BLaER1 (cell line): ENCODE results near the gene CETP.
"Not testable (repeated sequence)": the region's sequence is repeated elsewhere in the genome, so short reads cannot be mapped to it uniquely, and the experiment has no call there.

Experiments used
- H3K27ac ChIP-seq: shearing (Covaris generic); formaldehyde crosslinking; 2 replicates; pipeline ENCODE4 v1.8.1; 2022
- H3K27me3 ChIP-seq: shearing (Covaris generic); formaldehyde crosslinking; 2 replicates; pipeline ENCODE4 v1.8.1; 2022
- H3K36me3 ChIP-seq: shearing (Covaris generic); formaldehyde crosslinking; 2 replicates; pipeline ENCODE4 v1.8.1; 2022
- H3K4me1 ChIP-seq: shearing (Covaris generic); formaldehyde crosslinking; 2 replicates; pipeline ENCODE4 v1.8.1; 2022
- H3K4me2 ChIP-seq: shearing (Covaris generic); formaldehyde crosslinking; 2 replicates; pipeline ENCODE4 v1.8.1; 2022
- H3K4me3 ChIP-seq: shearing (Covaris generic); formaldehyde crosslinking; 2 replicates; pipeline ENCODE4 v1.8.1; 2022
- H3K9ac ChIP-seq: shearing (Covaris generic); formaldehyde crosslinking; 2 replicates; pipeline ENCODE4 v1.8.1; 2022
- H3K9me3 ChIP-seq: shearing (Covaris generic); formaldehyde crosslinking; 2 replicates; pipeline ENCODE4 v1.8.1; 2022
- H4K20me1 ChIP-seq: shearing (Covaris generic); formaldehyde crosslinking; 2 replicates; pipeline ENCODE4 v1.8.1; 2022
- Cebpa-rat ChIP-seq: shearing (Covaris generic); IDR thresholded peaks from 2 replicates; pipeline ENCODE4 v1.8.1; 2022

Gene CETP

DNA sequence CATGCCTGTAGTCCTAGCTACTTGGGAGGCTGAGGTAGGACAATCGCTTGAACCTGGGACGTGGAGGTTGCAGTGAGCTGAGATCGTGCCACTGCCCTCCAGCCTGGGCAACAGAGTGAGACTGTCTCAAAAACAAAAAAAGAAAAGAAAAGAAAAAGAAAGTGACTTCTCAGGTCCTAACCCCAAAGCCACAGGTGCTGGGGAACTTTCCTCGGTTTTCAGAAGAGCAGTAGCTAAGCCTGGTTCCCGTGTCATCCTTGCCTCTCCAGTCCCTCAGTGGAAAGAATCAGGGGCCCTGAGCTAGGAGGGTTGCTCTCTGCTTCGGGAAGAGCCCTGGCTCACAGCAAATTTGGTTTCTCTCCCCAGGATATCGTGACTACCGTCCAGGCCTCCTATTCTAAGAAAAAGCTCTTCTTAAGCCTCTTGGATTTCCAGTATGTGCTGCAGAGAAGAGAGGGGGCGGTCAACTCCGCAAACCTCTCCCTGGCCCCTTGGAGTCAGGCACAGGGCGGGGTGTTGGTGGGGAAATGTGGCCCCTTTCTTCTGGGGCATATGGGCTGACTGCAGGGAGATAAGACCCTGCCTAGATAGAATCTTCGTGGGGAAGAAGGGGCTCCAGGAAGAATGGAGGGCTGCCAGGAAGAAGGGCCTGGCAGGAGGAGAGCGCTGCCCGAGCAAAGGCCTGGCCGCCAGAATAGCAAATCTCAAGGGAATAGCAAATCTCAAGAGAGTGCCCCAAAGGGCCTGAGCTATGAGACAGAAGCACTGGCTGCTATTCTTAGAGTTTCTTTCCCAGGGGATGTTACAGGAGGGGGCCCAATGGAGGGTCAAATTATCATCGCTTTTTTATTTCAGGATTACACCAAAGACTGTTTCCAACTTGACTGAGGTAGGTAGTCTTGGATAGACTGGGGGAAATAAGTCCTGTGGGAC lies 19.3 kb downstream of the CETP start:
- Histone ChIP-seq H3K27ac (peak overlapping the region; percentile 76), H3K27me3 (no peaks in the 10 kb centered on the region), H3K9me3 (no peaks in the 10 kb centered on the region), H3K4me3 (0 out of 2 replicates have a peak overlapping the region, but pooled peaks have one; percentile 5), H4K20me1 (no peaks in the 10 kb centered on the region), H3K36me3 (no peaks in the 10 kb centered on the region), H3K9ac (peak overlapping the region; percentile 55; the same call in 1 of the 2 replicates), H3K4me2 (peak overlapping the region; percentile 76), H3K4me1 (peaks cover 88% of the 10 kb centered on the region)
- TF ChIP-seq Cebpa-rat, result no peak

DNA sequence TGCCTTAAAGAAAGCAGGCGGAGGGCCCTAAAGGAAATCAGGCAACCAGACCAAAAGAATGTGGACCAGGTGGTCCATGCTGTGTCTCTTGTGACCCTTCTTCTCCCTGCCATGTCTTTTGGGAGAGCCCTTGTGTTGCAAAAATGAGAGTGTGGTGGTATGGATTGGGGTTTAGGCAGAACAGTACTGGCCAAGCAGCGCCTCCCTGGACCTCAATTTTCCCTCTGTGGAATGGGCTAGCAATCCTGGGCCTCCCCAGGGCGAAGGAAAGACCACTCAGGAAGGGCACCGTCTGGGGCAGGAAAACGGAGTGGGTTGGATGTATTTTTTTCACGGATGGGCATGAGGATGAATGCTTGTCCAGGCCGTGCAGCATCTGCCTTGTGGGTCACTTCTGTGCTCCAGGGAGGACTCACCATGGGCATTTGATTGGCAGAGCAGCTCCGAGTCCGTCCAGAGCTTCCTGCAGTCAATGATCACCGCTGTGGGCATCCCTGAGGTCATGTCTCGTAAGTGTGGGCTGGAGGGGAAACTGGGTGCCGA lies 20.1 kb downstream of the CETP start:
- Histone ChIP-seq H3K4me3 (no peak overlapping the region), H3K4me2 (peak overlapping the region; percentile 76), H3K36me3 (no peaks in the 10 kb centered on the region), H3K9me3 (no peaks in the 10 kb centered on the region), H3K27me3 (no peaks in the 10 kb centered on the region), H3K27ac (peak overlapping the region; percentile 76), H3K4me1 (peaks cover 96% of the 10 kb centered on the region), H4K20me1 (no peaks in the 10 kb centered on the region), H3K9ac (peak overlapping the region; percentile 55; the same call in 1 of the 2 replicates)
- no peak for TF ChIP-seq Cebpa-rat

DNA sequence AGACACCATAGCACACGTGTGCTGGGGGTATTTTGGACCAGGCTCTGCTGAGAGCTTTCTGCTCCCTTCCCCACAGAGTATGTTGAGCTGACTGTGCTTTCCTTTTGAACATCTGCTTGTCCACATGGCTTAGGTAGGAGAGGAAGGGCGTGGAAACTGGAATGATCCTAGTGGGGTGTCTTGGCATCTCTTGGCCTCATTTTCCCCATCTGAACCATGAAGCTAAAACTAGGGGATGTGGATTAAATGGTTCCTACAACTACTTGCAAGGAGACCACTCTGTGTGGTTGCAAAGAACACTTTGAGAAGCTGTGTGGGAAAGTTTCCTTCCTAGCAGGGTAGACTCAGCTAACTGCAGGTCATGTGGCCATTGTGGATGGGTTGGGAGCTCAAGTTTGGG lies 20.9 kb downstream of the CETP start:
- Histone ChIP-seq H3K27ac (peak overlapping the region; percentile 76), H3K4me1 (peaks cover 100% of the 10 kb centered on the region), H3K9me3 (no peaks in the 10 kb centered on the region), H4K20me1 (no peaks in the 10 kb centered on the region), H3K9ac (no peak overlapping the region), H3K27me3 (no peaks in the 10 kb centered on the region), H3K4me2 (peak overlapping the region; percentile 76), H3K4me3 (no peak overlapping the region), H3K36me3 (no peaks in the 10 kb centered on the region)
- TF ChIP-seq Cebpa-rat, result no peak

DNA sequence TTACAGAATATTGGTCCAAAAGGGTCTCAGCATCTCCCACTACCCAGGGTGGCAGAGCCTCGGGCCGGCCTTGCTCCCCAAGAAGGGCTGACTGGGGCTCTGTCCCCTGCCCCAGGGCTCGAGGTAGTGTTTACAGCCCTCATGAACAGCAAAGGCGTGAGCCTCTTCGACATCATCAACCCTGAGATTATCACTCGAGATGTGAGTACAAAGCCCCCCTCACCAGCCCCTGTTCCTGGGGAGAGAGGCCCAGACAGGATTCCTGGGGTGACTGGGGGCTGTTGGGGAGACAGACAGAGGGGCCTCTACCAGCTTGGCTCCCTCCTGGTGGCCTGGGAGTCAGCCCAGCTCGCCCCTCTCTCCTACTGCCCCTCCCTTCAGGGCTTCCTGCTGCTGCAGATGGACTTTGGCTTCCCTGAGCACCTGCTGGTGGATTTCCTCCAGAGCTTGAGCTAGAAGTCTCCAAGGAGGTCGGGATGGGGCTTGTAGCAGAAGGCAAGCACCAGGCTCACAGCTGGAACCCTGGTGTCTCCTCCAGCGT lies 21.5 kb downstream of the CETP start:
- Histone ChIP-seq H3K9me3 (no peaks in the 10 kb centered on the region), H3K4me1 (peaks cover 100% of the 10 kb centered on the region)

DNA sequence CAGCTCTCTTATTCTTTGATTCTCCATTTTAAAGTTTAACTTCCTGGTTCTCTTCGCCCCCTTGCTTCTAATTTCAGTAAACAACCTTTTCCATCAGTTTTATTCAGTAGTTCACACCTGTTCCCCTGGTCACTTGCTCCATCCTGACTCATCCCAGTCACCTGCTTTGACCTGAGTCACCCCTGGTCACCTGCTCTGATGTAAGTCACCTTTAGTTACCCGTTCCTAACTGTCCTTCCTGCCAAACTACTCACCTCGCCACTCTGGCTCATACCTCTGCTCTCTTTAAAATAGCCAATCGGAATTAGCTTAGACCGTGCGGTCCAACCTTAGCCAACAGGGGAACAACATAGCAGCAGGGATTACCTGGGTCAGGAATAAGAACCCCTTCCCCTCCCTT lies 22.9 kb downstream of the CETP start:
- H3K27ac ChIP-seq, result peak overlapping the region; percentile 72

More for the DNA sequence above, 21.5 kb downstream of the CETP start:
- H3K9ac ChIP-seq, result peak overlapping the region; percentile 51
- no peaks in the 10 kb centered on the region for H3K36me3 ChIP-seq
- TF ChIP-seq Cebpa-rat, result no peak
- H3K4me3 ChIP-seq, result no peak overlapping the region
- H4K20me1 ChIP-seq, result no peaks in the 10 kb centered on the region
- H3K4me2 ChIP-seq, result peak overlapping the region; percentile 76
- H3K27me3 ChIP-seq, result no peaks in the 10 kb centered on the region
- H3K27ac ChIP-seq, result peak overlapping the region; percentile 76

DNA sequence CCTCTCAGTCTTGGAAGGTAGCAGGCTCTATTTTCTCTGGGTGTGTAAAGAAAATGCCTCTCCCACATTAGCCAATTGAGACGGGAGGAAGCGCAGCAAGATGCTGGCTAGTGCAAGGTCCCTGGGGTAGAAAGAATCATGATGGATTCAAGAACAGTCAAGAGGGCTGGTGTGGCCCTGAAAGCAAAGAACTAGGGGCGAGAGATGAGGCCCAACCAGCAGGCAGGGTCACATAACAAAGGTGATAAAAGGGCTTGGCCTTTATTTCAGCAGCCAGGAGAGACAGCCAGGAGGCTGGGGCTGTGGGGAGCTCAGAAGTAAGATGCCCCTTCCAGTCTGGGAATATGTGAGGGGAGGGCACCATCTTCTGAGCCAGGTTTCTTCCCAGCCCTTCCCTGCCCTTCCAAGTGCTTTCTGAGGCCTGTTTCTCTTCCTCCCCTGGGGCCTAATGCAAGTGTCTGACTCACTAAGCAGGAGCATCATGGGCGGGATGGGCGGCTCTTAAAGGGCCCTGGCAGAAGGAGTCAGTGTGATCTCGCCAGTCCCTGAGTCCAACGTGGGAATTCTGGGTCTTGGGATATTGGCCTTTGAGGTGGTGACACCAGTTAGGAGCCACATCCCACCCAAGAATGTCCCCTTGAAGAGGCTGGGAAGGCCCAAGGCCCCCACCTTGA lies 23.7 kb downstream of the CETP start:
- Histone ChIP-seq H3K9ac (peak overlapping the region; percentile 42; the same call in 1 of the 2 replicates), H3K27me3 (no peaks in the 10 kb centered on the region), H3K4me2 (peak overlapping the region; percentile 76), H3K9me3 (no peaks in the 10 kb centered on the region), H4K20me1 (no peaks in the 10 kb centered on the region), H3K36me3 (no peaks in the 10 kb centered on the region), H3K27ac (peak overlapping the region; percentile 72), H3K4me3 (no peak overlapping the region), H3K4me1 (peaks cover 95% of the 10 kb centered on the region)
- no peak for TF ChIP-seq Cebpa-rat

More for the DNA sequence above, 22.9 kb downstream of the CETP start:
- Histone ChIP-seq H3K9me3 (no peaks in the 10 kb centered on the region), H4K20me1 (no peaks in the 10 kb centered on the region), H3K4me3 (no peak overlapping the region), H3K4me1 (peaks cover 96% of the 10 kb centered on the region), H3K4me2 (peak overlapping the region; percentile 76), H3K27me3 (no peaks in the 10 kb centered on the region), H3K36me3 (no peaks in the 10 kb centered on the region), H3K9ac (no peak overlapping the region)
- no peak for TF ChIP-seq Cebpa-rat

DNA sequence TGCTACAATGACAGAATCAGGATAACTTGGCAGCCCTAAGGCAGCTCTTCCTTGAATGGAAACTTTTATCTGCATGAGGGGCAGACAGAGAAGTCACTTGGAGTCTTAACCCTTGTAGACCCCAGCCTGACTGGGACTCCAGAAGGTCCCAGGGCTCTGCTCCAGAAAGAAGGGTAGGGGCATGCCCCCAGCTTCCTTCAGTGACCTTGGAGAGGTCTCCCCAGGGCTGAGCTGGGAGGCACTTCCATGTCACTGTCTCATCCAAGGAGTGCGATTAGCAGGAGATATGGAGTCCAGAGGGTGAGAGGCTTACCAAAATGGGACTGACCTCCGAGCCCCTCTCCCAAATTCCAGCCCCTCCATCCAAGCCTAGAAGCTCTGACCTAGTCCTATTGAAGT lies 24.2 kb downstream of the CETP start:
- H3K9ac ChIP-seq, result peak overlapping the region; percentile 42; the same call in 1 of the 2 replicates
- no peak for TF ChIP-seq Cebpa-rat
- H3K4me3 ChIP-seq, result no peak overlapping the region
- H3K36me3 ChIP-seq, result no peaks in the 10 kb centered on the region
- H3K4me1 ChIP-seq, result peaks cover 95% of the 10 kb centered on the region
- peak overlapping the region; percentile 76 for H3K4me2 ChIP-seq
- peak overlapping the region; percentile 72 for H3K27ac ChIP-seq
- H4K20me1 ChIP-seq, result no peaks in the 10 kb centered on the region
- no peaks in the 10 kb centered on the region for H3K27me3 ChIP-seq
- no peaks in the 10 kb centered on the region for H3K9me3 ChIP-seq

DNA sequence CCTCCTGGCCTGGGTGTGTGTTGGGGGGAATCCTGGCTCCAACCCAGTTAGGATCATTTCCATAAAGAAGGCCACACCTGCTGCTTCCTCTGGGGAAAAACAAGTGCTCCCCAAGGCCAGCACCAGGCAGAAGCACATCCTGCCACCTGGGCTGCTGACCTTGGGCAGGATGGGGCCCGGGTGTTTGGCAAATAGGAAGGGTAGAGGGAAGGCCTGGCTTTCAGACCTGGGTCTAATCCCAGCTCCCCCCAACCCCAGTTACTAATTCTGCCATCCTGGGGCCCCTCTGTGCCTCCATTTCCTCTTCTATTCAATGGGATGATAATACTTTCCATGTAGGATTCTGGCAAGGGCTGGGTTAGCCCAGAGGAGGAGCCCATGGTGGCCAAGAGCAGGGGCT lies 24.6 kb downstream of the CETP start:
- H3K4me3 ChIP-seq, result no peak overlapping the region
- H4K20me1 ChIP-seq, result no peaks in the 10 kb centered on the region
- peaks cover 95% of the 10 kb centered on the region for H3K4me1 ChIP-seq
- H3K36me3 ChIP-seq, result no peaks in the 10 kb centered on the region
- no peak for TF ChIP-seq Cebpa-rat
- H3K4me2 ChIP-seq, result peak overlapping the region; percentile 76
- peak overlapping the region; percentile 42; the same call in 1 of the 2 replicates for H3K9ac ChIP-seq
- no peaks in the 10 kb centered on the region for H3K9me3 ChIP-seq
- peak overlapping the region; percentile 72 for H3K27ac ChIP-seq
- no peaks in the 10 kb centered on the region for H3K27me3 ChIP-seq

DNA sequence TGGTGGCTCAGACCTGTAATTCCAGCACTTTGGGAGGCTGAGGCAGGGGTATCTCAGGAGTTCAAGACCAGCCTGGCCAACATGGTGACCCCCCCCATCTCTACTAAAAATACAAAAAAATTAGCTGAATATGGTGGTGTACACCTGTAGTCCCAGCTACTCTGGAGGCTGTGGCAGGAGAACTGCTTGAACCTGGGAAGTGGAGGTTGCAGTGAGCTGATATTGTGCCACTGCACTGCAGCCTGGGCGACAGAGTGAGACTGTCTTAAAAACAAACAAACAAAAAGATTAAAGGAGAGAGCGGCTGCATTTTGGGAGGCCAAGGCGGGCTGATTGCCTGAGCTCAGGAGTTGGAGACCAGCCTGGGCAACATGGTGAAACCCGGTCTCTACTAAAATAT lies 25.2 kb downstream of the CETP start:
- not testable (repeated sequence) for H3K9ac ChIP-seq, H3K27me3 ChIP-seq, H3K36me3 ChIP-seq, H4K20me1 ChIP-seq, H3K4me3 ChIP-seq, H3K9me3 ChIP-seq
- peak overlapping the region; percentile 72 for H3K27ac ChIP-seq
- H3K4me2 ChIP-seq, result peak overlapping the region; percentile 76
- H3K4me1 ChIP-seq, result peaks cover 95% of the 10 kb centered on the region
